ENCODE data around the gene ALK. TPM values are rescaled to one million over a fixed set of nuclear protein-coding genes. Genes with fewer than 3 reads are reported as not detected.

The ALK gene
- total RNA-seq, 4 donors from 2014 or later = 0.88 to 1.3 (median 1.3) TPM; not detected in 1

GRCh38 chr2:29382486-29382885, 538.9 kb downstream of the ALK start:
- no peaks in the 10 kb centered on the region for H3K9me3 ChIP-seq
- no peaks in the 10 kb centered on the region for H3K27me3 ChIP-seq
- DNase-seq = no peak
- no peaks in the 10 kb centered on the region for H3K4me1 ChIP-seq
- H3K27ac ChIP-seq = no peak overlapping the region
- no peaks in the 10 kb centered on the region for H3K36me3 ChIP-seq
- H3K4me3 ChIP-seq = no peak overlapping the region
- TF ChIP-seq POLR2A (IDR thresholded peaks at IDR 0.05) (no peak), CTCF (IDR thresholded peaks at IDR 0.05) (no peak)

- H3K9me3 ChIP-seq = no peaks in the 10 kb centered on the region
- H3K4me1 ChIP-seq = no peaks in the 10 kb centered on the region
- no peak overlapping the region for H3K27ac ChIP-seq
- TF ChIP-seq CTCF (IDR thresholded peaks at IDR 0.05) (no peak), POLR2A (IDR thresholded peaks at IDR 0.05) (no peak)
- H3K27me3 ChIP-seq = no peaks in the 10 kb centered on the region
- H3K36me3 ChIP-seq = no peaks in the 10 kb centered on the region
- H3K4me3 ChIP-seq = no peak overlapping the region
- no peak for DNase-seq
These were observed 543.6 kb downstream of the ALK start for GRCh38 chr2:29377788-29378187.

DNA sequence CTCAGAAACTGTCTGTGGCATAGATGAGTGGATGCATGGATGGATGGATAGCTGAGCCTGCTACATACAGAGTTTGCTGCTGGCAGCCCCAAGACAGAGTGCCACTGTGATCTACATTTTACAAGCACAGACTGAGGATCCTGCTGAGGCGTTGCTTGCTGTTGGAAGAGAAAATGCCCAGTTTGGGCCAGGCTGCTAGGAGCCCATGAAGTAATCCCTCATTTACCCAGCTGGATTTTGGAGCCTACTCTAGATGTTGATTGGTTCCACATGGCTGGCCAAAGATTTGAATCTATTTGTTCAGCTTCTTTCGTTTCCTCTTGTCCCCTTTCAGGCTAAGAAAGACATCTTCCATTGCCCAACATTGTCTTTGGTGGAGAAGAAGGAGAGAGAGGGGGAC, 544.8 kb downstream of the ALK start:
- Histone ChIP-seq H3K36me3 (no peaks in the 10 kb centered on the region), H3K4me3 (no peak overlapping the region), H3K27ac (no peak overlapping the region), H3K9me3 (no peaks in the 10 kb centered on the region), H3K27me3 (no peaks in the 10 kb centered on the region), H3K4me1 (no peaks in the 10 kb centered on the region)
- TF ChIP-seq POLR2A (IDR thresholded peaks at IDR 0.05) = no peak
- no peak for TF ChIP-seq CTCF (IDR thresholded peaks at IDR 0.05)
- DNase-seq = no peak

DNA sequence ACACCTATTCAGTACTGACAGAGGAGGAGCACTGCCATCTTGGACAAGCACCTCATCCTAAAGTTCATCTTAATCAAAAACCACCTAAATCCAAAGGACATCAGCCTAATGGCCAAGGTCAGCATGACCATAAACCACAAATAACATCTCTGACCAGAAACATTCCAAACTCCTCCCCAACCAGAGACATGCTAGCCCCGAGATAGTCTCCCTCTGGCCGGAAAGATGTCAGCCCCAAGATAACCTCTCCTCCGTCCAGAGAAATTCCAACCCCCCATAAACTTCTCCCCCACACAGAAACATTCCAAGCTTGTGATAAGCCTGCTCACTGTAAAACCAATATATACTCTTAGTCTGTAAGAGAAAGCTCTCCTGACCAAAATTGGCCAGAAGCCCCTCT, 545.5 kb downstream of the ALK start:
- no peak overlapping the region for H3K27ac ChIP-seq
- H3K4me3 ChIP-seq = no peak overlapping the region
- H3K4me1 ChIP-seq = no peaks in the 10 kb centered on the region
- DNase-seq = no peak
- H3K36me3 ChIP-seq = no peaks in the 10 kb centered on the region
- H3K27me3 ChIP-seq = no peaks in the 10 kb centered on the region
- TF ChIP-seq CTCF (IDR thresholded peaks at IDR 0.05) (no peak), POLR2A (IDR thresholded peaks at IDR 0.05) (no peak)
- H3K9me3 ChIP-seq = no peaks in the 10 kb centered on the region

DNA sequence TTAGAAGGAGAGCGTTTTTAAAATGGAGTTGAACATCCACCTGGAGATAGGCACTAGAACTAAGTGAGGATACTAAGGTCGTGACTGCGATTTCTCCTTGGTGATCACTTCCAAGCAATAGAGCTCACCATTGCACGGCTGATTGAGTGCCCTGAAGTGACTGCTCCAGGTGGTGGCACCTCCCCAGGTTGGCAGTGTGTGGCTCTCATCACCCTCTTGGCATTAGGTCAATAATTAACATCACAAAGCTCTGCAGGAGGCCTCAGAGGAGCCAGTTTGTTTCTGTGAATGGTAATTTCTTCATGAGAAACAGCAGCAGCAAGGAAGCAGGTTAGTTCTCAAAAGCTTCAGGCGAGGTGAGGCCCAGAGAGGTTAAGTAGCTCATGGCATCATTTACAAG, 546.6 kb downstream of the ALK start:
- H3K27me3 ChIP-seq = no peaks in the 10 kb centered on the region

More for the DNA sequence above, 546.6 kb downstream of the ALK start:
- H3K9me3 ChIP-seq = no peaks in the 10 kb centered on the region
- H3K27ac ChIP-seq = no peak overlapping the region
- no peaks in the 10 kb centered on the region for H3K36me3 ChIP-seq
- H3K4me1 ChIP-seq = no peaks in the 10 kb centered on the region
- no peak overlapping the region for H3K4me3 ChIP-seq
- TF ChIP-seq CTCF (IDR thresholded peaks at IDR 0.05) (no peak), POLR2A (IDR thresholded peaks at IDR 0.05) (no peak)
- no peak for DNase-seq

Measured in Peyer's patch (tissue), 4 donors.